Measurements from ENCODE around the gene PGBD2.
"Not testable (repeated sequence)": the region's sequence is repeated elsewhere in the genome, so short reads cannot be mapped to it uniquely, and the experiment has no call there.

PGBD2 gene

DNA sequence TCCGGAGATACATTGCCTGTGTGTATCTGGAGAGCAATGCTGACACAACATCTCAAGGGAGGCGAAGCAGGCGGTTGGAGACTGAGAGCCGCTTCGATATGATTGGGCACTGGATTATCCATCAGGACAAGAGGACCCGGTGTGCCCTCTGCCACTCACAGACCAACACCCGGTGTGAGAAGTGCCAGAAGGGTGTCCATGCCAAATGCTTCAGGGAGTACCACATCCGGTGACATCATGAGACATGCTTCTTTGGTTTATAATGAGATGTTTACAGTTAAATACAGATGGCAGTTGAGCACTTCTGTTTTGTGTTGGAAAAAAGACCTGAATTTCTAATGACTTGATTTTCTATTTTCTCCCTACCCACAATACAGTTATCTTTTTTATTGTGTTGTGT, 12.1 kb downstream of the PGBD2 start:
- Histone ChIP-seq H3K4me3 (ENCODE audit: low read depth, low read length) (no peak overlapping the region), H3K4me1 (ENCODE audit: control insufficient read depth, insufficient read depth, low read length) (no peaks in the 10 kb centered on the region), H3K9ac (ENCODE audit: low read depth, low read length) (no peak overlapping the region), H3K9me3 (ENCODE audit: control insufficient read depth, insufficient read depth, low read length) (no peaks in the 10 kb centered on the region), H3K36me3 (ENCODE audit: control insufficient read depth, insufficient read depth, low read length) (peaks cover 19% of the 10 kb centered on the region), H3K27me3 (ENCODE audit: control insufficient read depth, insufficient read depth, low read length) (no peaks in the 10 kb centered on the region)

GRCh38 chr1:248923352-248924338, 17.6 kb downstream of the PGBD2 start:
- no peaks in the 10 kb centered on the region for H3K9me3 ChIP-seq (ENCODE audit: control insufficient read depth, insufficient read depth, low read length)
- H3K4me1 ChIP-seq (ENCODE audit: control insufficient read depth, insufficient read depth, low read length), result no peaks in the 10 kb centered on the region
- H3K4me3 ChIP-seq (ENCODE audit: low read depth, low read length), result no peak overlapping the region
- H3K9ac ChIP-seq (ENCODE audit: low read depth, low read length), result no peak overlapping the region
- H3K36me3 ChIP-seq (ENCODE audit: control insufficient read depth, insufficient read depth, low read length), result no peaks in the 10 kb centered on the region
- H3K27me3 ChIP-seq (ENCODE audit: control insufficient read depth, insufficient read depth, low read length), result no peaks in the 10 kb centered on the region

DNA sequence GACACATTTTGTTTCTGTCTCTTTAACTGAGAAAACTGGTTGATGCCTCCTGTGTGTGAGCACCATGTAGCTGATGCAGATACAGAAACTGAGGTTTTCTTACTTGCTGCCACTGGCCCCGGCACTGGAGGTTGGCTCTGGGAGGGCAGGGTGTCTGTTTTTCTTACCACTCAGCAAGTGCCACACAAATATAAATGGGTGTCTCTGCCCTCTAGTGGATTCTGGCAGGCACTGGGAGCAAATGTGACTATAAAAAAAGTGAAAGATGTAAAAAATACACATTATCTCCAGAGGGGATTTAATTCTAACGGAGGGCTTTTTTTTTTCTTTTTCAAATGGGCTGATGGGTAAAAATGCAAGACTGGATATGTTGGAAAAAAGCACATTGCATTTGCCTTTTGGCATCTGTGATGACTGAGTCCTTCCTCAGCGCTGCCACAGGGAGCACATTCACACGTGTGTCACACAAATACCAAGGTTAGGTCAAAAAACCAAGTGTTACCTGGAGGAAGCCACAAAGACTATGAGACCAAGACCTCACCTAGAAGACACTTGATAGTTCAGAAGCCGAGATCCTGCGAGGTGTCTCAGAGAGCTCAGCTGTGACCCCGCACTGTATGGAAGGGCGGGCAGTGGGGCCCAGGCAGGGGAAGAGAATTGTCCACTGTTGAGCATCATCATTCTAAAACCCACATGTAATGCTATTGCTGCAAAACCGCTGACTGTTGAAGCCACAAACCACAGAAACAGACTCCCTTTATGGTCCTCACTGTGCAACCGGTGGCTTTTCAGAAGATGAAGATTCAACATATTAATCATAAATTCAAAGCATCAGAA, 18.9 kb downstream of the PGBD2 start:
- Histone ChIP-seq H3K9me3 (ENCODE audit: control insufficient read depth, insufficient read depth, low read length) (no peaks in the 10 kb centered on the region), H3K9ac (ENCODE audit: low read depth, low read length) (no peak overlapping the region), H3K27me3 (ENCODE audit: control insufficient read depth, insufficient read depth, low read length) (no peaks in the 10 kb centered on the region), H3K4me1 (ENCODE audit: control insufficient read depth, insufficient read depth, low read length) (no peaks in the 10 kb centered on the region), H3K4me3 (ENCODE audit: low read depth, low read length) (no peak overlapping the region), H3K36me3 (ENCODE audit: control insufficient read depth, insufficient read depth, low read length) (no peaks in the 10 kb centered on the region)

DNA sequence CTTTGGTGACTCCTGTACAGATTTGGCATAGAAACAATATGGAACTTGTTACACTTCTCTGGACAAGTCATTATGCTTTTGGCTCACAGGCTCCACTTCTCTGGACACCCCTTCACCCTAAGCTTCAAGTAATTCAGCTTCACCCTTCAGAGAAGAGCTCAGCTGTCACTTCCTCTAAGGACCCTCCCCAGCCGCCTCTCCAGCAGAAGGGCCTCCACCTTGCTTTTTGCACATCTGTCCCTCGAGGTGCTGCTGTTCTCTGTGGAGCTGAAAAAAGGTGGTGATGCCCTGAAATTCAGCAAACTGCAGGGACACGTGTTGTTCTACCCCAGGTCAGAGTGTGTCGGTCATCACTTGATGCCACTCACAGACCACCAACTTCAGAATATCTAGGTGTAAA, 19.8 kb downstream of the PGBD2 start:
- H3K9ac ChIP-seq (ENCODE audit: low read depth, low read length); H3K27me3 ChIP-seq (ENCODE audit: control insufficient read depth, insufficient read depth, low read length); H3K4me3 ChIP-seq (ENCODE audit: low read depth, low read length); H3K9me3 ChIP-seq (ENCODE audit: control insufficient read depth, insufficient read depth, low read length); H3K4me1 ChIP-seq (ENCODE audit: control insufficient read depth, insufficient read depth, low read length); H3K36me3 ChIP-seq (ENCODE audit: control insufficient read depth, insufficient read depth, low read length): not testable (repeated sequence)

DNA sequence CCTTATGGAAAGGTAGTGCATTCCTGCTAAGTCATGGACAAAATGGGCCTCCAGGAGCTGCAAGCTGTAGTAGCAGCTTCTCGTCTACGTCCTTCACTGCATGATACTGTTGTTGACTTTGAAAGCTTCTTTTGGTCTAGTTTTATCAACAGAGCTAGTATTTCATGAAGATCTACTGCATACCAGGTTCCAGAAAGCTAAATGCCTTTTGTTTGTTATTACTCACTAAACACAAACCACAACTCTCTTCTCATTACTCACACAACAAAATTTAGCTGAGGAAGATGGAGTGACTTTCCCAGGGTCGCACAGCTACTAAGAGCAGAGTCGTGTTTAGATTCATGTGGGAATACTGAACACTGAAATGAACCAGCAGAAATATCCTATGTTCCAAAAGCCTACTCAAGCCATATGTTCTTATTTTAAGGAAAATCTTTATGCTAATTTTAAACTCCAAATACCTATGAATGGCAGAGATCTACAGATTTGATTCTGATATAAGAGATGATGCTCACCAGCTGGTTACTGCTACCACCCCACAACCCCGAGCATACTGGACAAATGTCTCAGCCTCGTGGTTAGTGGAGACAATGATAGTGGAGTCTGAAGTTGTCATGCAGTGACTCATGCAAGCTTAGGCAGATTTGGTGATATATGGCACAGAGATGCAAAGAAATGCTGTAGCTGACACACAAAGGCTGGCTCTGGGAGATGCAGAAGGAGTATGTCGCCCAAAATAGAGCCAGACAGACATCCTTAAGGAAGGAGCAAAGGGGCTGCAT, 20.6 kb downstream of the PGBD2 start:
- no peaks in the 10 kb centered on the region for H3K27me3 ChIP-seq (ENCODE audit: control insufficient read depth, insufficient read depth, low read length)
- no peaks in the 10 kb centered on the region for H3K36me3 ChIP-seq (ENCODE audit: control insufficient read depth, insufficient read depth, low read length)
- no peak overlapping the region for H3K9ac ChIP-seq (ENCODE audit: low read depth, low read length)
- H3K9me3 ChIP-seq (ENCODE audit: control insufficient read depth, insufficient read depth, low read length), result no peaks in the 10 kb centered on the region
- H3K4me3 ChIP-seq (ENCODE audit: low read depth, low read length), result no peak overlapping the region
- H3K4me1 ChIP-seq (ENCODE audit: control insufficient read depth, insufficient read depth, low read length), result no peaks in the 10 kb centered on the region

GRCh38 chr1:248927283-248927682, 21.2 kb downstream of the PGBD2 start:
- H3K36me3 ChIP-seq (ENCODE audit: control insufficient read depth, insufficient read depth, low read length); H3K9ac ChIP-seq (ENCODE audit: low read depth, low read length); H3K4me3 ChIP-seq (ENCODE audit: low read depth, low read length); H3K4me1 ChIP-seq (ENCODE audit: control insufficient read depth, insufficient read depth, low read length); H3K27me3 ChIP-seq (ENCODE audit: control insufficient read depth, insufficient read depth, low read length); H3K9me3 ChIP-seq (ENCODE audit: control insufficient read depth, insufficient read depth, low read length): not testable (repeated sequence)

- H3K9me3 ChIP-seq (ENCODE audit: control insufficient read depth, insufficient read depth, low read length); H3K4me1 ChIP-seq (ENCODE audit: control insufficient read depth, insufficient read depth, low read length); H3K36me3 ChIP-seq (ENCODE audit: control insufficient read depth, insufficient read depth, low read length); H3K4me3 ChIP-seq (ENCODE audit: low read depth, low read length); H3K27me3 ChIP-seq (ENCODE audit: control insufficient read depth, insufficient read depth, low read length); H3K9ac ChIP-seq (ENCODE audit: low read depth, low read length): not testable (repeated sequence)
Observed at GRCh38 chr1:248928122-248928521, 22.1 kb downstream of the PGBD2 start.

GRCh38 chr1:248930037-248930436, 24.0 kb downstream of the PGBD2 start:
- H3K9me3 ChIP-seq (ENCODE audit: control insufficient read depth, insufficient read depth, low read length); H3K4me3 ChIP-seq (ENCODE audit: low read depth, low read length); H3K9ac ChIP-seq (ENCODE audit: low read depth, low read length); H3K27me3 ChIP-seq (ENCODE audit: control insufficient read depth, insufficient read depth, low read length); H3K36me3 ChIP-seq (ENCODE audit: control insufficient read depth, insufficient read depth, low read length); H3K4me1 ChIP-seq (ENCODE audit: control insufficient read depth, insufficient read depth, low read length): not testable (repeated sequence)

DNA sequence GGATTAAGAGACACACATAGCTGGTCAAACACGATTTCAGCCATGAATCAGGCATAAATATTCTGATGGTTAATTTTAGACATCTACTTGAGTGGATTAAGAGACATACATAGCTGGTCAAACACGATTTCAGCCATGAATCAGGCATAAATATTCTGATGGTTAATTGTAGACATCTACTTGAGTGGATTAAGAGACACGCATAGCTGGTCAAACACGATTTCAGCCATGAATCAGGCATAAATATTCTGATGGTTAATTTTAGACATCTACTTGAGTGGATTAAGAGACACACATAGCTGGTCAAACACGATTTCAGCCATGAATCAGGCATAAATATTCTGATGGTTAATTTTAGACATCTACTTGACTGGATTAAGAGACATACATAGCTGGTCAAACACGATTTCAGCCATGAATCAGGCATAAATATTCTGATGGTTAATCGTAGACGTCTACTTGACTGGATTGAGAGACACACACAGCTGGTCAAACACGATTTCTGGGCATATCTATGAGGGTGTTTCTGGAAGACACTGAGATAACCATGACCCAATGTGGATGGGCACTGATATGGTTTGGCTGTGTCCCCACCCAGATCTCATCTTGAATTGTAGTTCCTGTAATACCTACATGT, 32.3 kb downstream of the PGBD2 start:
- not testable (repeated sequence) for H3K9ac ChIP-seq (ENCODE audit: low read depth, low read length); H3K9me3 ChIP-seq (ENCODE audit: control insufficient read depth, insufficient read depth, low read length); H3K4me3 ChIP-seq (ENCODE audit: low read depth, low read length); H3K27me3 ChIP-seq (ENCODE audit: control insufficient read depth, insufficient read depth, low read length); H3K4me1 ChIP-seq (ENCODE audit: control insufficient read depth, insufficient read depth, low read length); H3K36me3 ChIP-seq (ENCODE audit: control insufficient read depth, insufficient read depth, low read length)

- H3K4me1 ChIP-seq (ENCODE audit: control insufficient read depth, insufficient read depth, low read length); H3K9me3 ChIP-seq (ENCODE audit: control insufficient read depth, insufficient read depth, low read length); H3K9ac ChIP-seq (ENCODE audit: low read depth, low read length); H3K36me3 ChIP-seq (ENCODE audit: control insufficient read depth, insufficient read depth, low read length); H3K4me3 ChIP-seq (ENCODE audit: low read depth, low read length); H3K27me3 ChIP-seq (ENCODE audit: control insufficient read depth, insufficient read depth, low read length): not testable (repeated sequence)
Observed at GRCh38 chr1:248944134-248944999, 38.3 kb downstream of the PGBD2 start.

Measured in iPS-15b (cell line).